CD14-positive monocyte (primary cell): ENCODE measurements around the gene ZFY. TPM values are rescaled to one million over a fixed set of nuclear protein-coding genes. Genes with fewer than 3 reads are reported as not detected.
A peak's percentile ranks its signal among the peaks of the same experiment; 100 is the strongest.

Experiments used
- DNase-seq, 3 donors: peaks; one replicate each; pipeline ENCODE4 v3.0.0-alpha.2; 2011 to 2022
- H2AFZ ChIP-seq: 2 replicates; pipeline ENCODE4 v1.6.0; 2012; ENCODE audit warnings: mild to moderate bottlenecking, low read depth, low read length, inconsistent platforms; ENCODE audit not compliant: insufficient read depth, poor library complexity, severe bottlenecking
- H3K27ac ChIP-seq, 2 donors: 1 replicate in 1 of 2; 2 replicates in 1 of 2; pipeline ENCODE4 v1.5.1; 2012 to 2013; ENCODE audit warnings: low read length in 2 of 2, control low read depth in 1 of 2, inconsistent platforms in 1 of 2, low read depth in 1 of 2, mild to moderate bottlenecking in 1 of 2
- H3K27me3 ChIP-seq, 2 donors: one replicate each; pipeline versions ENCODE4 v1.6.0 to v1.6.1; 2011 to 2013; ENCODE audit warnings: low read length in 2 of 2; ENCODE audit not compliant: control insufficient read depth in 2 of 2, insufficient read depth in 2 of 2
- H3K36me3 ChIP-seq, 2 donors: replicated peaks in 1 of 2; 1 replicate in 1 of 2; 2 replicates in 1 of 2; pipeline versions ENCODE4 v1.5.1 to v1.6.1; 2012 to 2013; ENCODE audit warnings: low read length in 2 of 2, control low read depth in 1 of 2, inconsistent platforms in 1 of 2, mild to moderate bottlenecking in 1 of 2; ENCODE audit not compliant: insufficient read depth in 2 of 2, control insufficient read depth in 1 of 2
- H3K4me1 ChIP-seq, 2 donors: 1 replicate in 1 of 2; 2 replicates in 1 of 2; pipeline versions ENCODE4 v1.5.1 to v1.6.1; 2012 to 2013; ENCODE audit warnings: low read length in 2 of 2, control low read depth in 1 of 2, inconsistent platforms in 1 of 2, mild to moderate bottlenecking in 1 of 2, moderate library complexity in 1 of 2; ENCODE audit not compliant: insufficient read depth in 2 of 2, control insufficient read depth in 1 of 2
- H3K4me2 ChIP-seq: replicated peaks from 2 replicates; pipeline ENCODE3; 2012; ENCODE audit warnings: low read length, moderate library complexity, mild to moderate bottlenecking; ENCODE audit not compliant: poor library complexity, severe bottlenecking; ENCODE audit errors: extremely low read depth
- H3K4me3 ChIP-seq, 3 experiments: fragments of 200-600 bp in 1 of 3; sonication (generic) in 1 of 3; replicated peaks in 1 of 3; 1 replicate in 2 of 3; 2 replicates in 1 of 3; pipeline ENCODE4 v1.5.1; 2011 to 2013; ENCODE audit warnings: low read length in 3 of 3, mild to moderate bottlenecking in 3 of 3, control low read depth in 2 of 3, low read depth in 2 of 3, inconsistent platforms in 1 of 3, moderate library complexity in 1 of 3
- H3K79me2 ChIP-seq: 2 replicates; pipeline ENCODE4 v1.6.0; 2012; ENCODE audit warnings: mild to moderate bottlenecking, control low read depth, inconsistent platforms, low read length, moderate library complexity; ENCODE audit not compliant: insufficient read depth
- H3K9ac ChIP-seq: 2 replicates; pipeline ENCODE4 v1.6.0; 2017; ENCODE audit warnings: low read length, mild to moderate bottlenecking; ENCODE audit not compliant: insufficient read depth, poor library complexity, severe bottlenecking
- H3K9me3 ChIP-seq, 2 donors: replicated peaks in 1 of 2; 1 replicate in 1 of 2; 2 replicates in 1 of 2; pipeline versions ENCODE4 v1.5.1 to v1.6.1; 2012 to 2013; ENCODE audit warnings: low read length in 2 of 2, control low read depth in 1 of 2; ENCODE audit not compliant: control insufficient read depth in 1 of 2, insufficient read depth in 1 of 2
- H4K20me1 ChIP-seq: 2 replicates; pipeline ENCODE4 v1.6.0; 2012; ENCODE audit warnings: mild to moderate bottlenecking, low read length, control low read depth, moderate library complexity; ENCODE audit not compliant: insufficient read depth
- H3K27ac Mint-ChIP-seq, 7 donors: one replicate each; pipeline ENCODE4 v1.8.0; 2020; ENCODE audit warnings: mild to moderate bottlenecking in 7 of 7, mixed read lengths in 7 of 7, moderate library complexity in 6 of 7, inconsistent platforms in 2 of 7
- H3K27me3 Mint-ChIP-seq, 3 donors: one replicate each; pipeline ENCODE4 v1.8.0; 2021 to 2022; ENCODE audit warnings: low read depth in 3 of 3, mild to moderate bottlenecking in 3 of 3, mixed read lengths in 3 of 3, moderate library complexity in 3 of 3, inconsistent platforms in 1 of 3
- H3K36me3 Mint-ChIP-seq, 2 donors: one replicate each; pipeline ENCODE4 v1.8.0; 2020; ENCODE audit warnings: mixed read lengths in 2 of 2, inconsistent platforms in 1 of 2, mild to moderate bottlenecking in 1 of 2
- H3K4me1 Mint-ChIP-seq: one replicate; pipeline ENCODE4 v1.8.0; 2020; ENCODE audit warnings: mild to moderate bottlenecking, mixed read lengths
- H3K4me3 Mint-ChIP-seq, 2 donors: one replicate each; pipeline ENCODE4 v1.8.0; 2020; ENCODE audit warnings: mild to moderate bottlenecking in 2 of 2, mixed read lengths in 2 of 2, moderate library complexity in 1 of 2
- H3K9me3 Mint-ChIP-seq, 7 donors: one replicate each; pipeline ENCODE4 v1.8.0; 2020 to 2022; ENCODE audit warnings: mixed read lengths in 7 of 7, mild to moderate bottlenecking in 6 of 7, moderate library complexity in 6 of 7, inconsistent platforms in 2 of 7
- CTCF ChIP-seq: fragments of 200-600 bp; IDR thresholded peaks from one replicate; pipeline ENCODE4 v1.8.0; 2022; ENCODE audit warnings: antibody characterized with exemption, mild to moderate bottlenecking
- WGBS: methylation state at CpG from one replicate; pipeline ENCODE4 v1.1.5; 2013; ENCODE audit warnings: missing lambda C conversion rate; ENCODE audit not compliant: insufficient coverage; 5-methylcytosine and 5-hydroxymethylcytosine counted together
- intact Hi-C, 2 donors: fragments of 100-400 bp; cut with micrococcal nuclease; formaldehyde crosslinking; loops; one replicate each; pipeline versions ENCODE4 v1.15.0 to v1.15.1; 2023
- polyA plus RNA-seq, 3 donors: library from polyadenylated mRNA; depleted of rRNA in 1 of 3; unstranded in 2 of 3; stranded (reverse) in 1 of 3; fragments of 300-500 nt in 2 of 3; fragments of >200 nt in 1 of 3; fragmentation: Illumina TruSeq in 2 of 3; gene quantifications; 1 replicate in 2 of 3; 2 replicates in 1 of 3; pipeline ENCODE4 v1.2.3, GENCODE V29; 2012 to 2021

Gene ZFY
- polyA plus RNA-seq, 3 donors = not detected

- Histone ChIP-seq H3K4me2 (no peak overlapping the region), H2AFZ (no peak overlapping the region), H3K79me2 (no peaks in the 10 kb centered on the region), H4K20me1 (no peaks in the 10 kb centered on the region), H3K4me3 (no peak overlapping the region), H3K27ac (peak overlapping the region in 1 of 2 donors; percentile 100), H3K4me1 (peaks cover 0 to 42% of the 10 kb centered on the region in 2 donors), H3K9me3 (no peaks in the 10 kb centered on the region), H3K36me3 (no peaks in the 10 kb centered on the region), H3K9ac (no peak overlapping the region), H3K27me3 (no peaks in the 10 kb centered on the region)
- no peak for TF ChIP-seq CTCF
- intact Hi-C loops = loop anchor here (5.0 to 10.0 kb wide), 2 partner anchors 65 to 67 kb away; partner anchors contain the start of gene ZFY (in 2 of the 2)
- Mint-ChIP-seq H3K27me3 (no peaks in the 10 kb centered on the region), H3K36me3 (peaks cover 0 to 2% of the 10 kb centered on the region in 2 donors), H3K27ac (peak overlapping the region in 2 of 7 donors; percentile 95 to 97), H3K4me3 (peak overlapping the region; percentile 42 to 86), H3K4me1 (peaks cover 50% of the 10 kb centered on the region), H3K9me3 (no peaks in the 10 kb centered on the region)
- DNase-seq = peak in 1 of 3 donors; percentile 16
Observed at GRCh38 chrY:3002190-3002589, 67.0 kb downstream of the ZFY start.

- Mint-ChIP-seq H3K9me3 (no peaks in the 10 kb centered on the region), H3K27me3 (no peaks in the 10 kb centered on the region), H3K4me1 (peaks cover 57% of the 10 kb centered on the region), H3K36me3 (no peaks in the 10 kb centered on the region), H3K4me3 (peak overlapping the region; percentile 86 to 93), H3K27ac (peak overlapping the region in 2 of 7 donors; percentile 95 to 97)
- TF ChIP-seq CTCF = no peak
- Histone ChIP-seq H2AFZ (no peak overlapping the region), H3K9me3 (no peaks in the 10 kb centered on the region), H3K79me2 (no peaks in the 10 kb centered on the region), H3K4me2 (no peak overlapping the region), H3K36me3 (no peaks in the 10 kb centered on the region), H3K27ac (peak overlapping the region in 1 of 2 donors; percentile 100), H3K4me1 (peaks cover 0 to 50% of the 10 kb centered on the region in 2 donors), H3K9ac (no peak overlapping the region), H3K4me3 (peak overlapping the region in 1 of 3 experiments; percentile 90), H3K27me3 (no peaks in the 10 kb centered on the region), H4K20me1 (no peaks in the 10 kb centered on the region)
- 0% methylated on average over 6 of the region's 15 CpGs for WGBS
- intact Hi-C loops = loop anchor here (5.0 to 10.0 kb wide), 2 partner anchors 66 to 68 kb away; partner anchors contain the start of gene ZFY (in 2 of the 2)
- peak in 2 of 3 donors; percentile 63 to 71 for DNase-seq
Observed at GRCh38 chrY:3002680-3003515, 67.7 kb downstream of the ZFY start.
